HepG2 (cell line): ENCODE results near the gene C11orf86. TPM values are rescaled to one million over a fixed set of nuclear protein-coding genes. Genes with fewer than 3 reads are reported as not detected.

Source experiments
- ATAC-seq: fragments of 200-7000 bp; cut with Tn5 transposase; 3 replicates; pipeline ENCODE4 v1.9.1; 2020; ENCODE audit warnings: mild to moderate bottlenecking, moderate library complexity
- BruUV-seq: library from RNA; stranded (reverse); fragments of 400-500 nt; replicated peaks from 2 replicates; lab custom pipeline; 2021; lab: Mats Ljungman, UMichigan
- CTCF ChIA-PET: fragments of 300-600 bp; formaldehyde crosslinking; extraction: SDS; loops from one replicate; lab custom pipeline; 2021; ENCODE audit warnings: low total read pairs, inconsistent platforms, low intra/inter-chr PET ratio; lab: Yijun Ruan, JAX
- POLR2A ChIA-PET: fragments of 350-600 bp; sonication (Branson Sonifier 250); formaldehyde crosslinking; loops from one replicate; lab custom pipeline; 2020; ENCODE audit warnings: antibody characterized with exemption, inconsistent platforms; lab: Yijun Ruan, JAX
- DNase-seq: peaks from one replicate; pipeline ENCODE4 v3.0.0-alpha.2; 2015; ENCODE audit warnings: low spot score
- FAIRE-seq: peaks from 3 replicates; lab custom pipeline; 2011; peaks lifted over from hg19 to GRCh38; lab: Jason Lieb, UNC
- H2AFZ ChIP-seq: one replicate; pipeline ENCODE4 v1.6.1; 2011; ENCODE audit warnings: low read length, inconsistent platforms
- H3K27ac ChIP-seq: fragments of 300-600 bp; 3 replicates; pipeline ENCODE4 v1.8.0; 2011; ENCODE audit warnings: mixed run types, mild to moderate bottlenecking, mixed read lengths, low read length, inconsistent platforms; ENCODE audit not compliant: insufficient read depth; ENCODE audit errors: extremely low read length
- H3K27me3 ChIP-seq, 2 experiments: fragments of 200-600 bp in 1 of 2; 2 replicates in 1 of 2; 3 replicates in 1 of 2; pipeline versions ENCODE4 v1.6.0 to v1.8.0; 2011; ENCODE audit warnings: low read length in 2 of 2, mild to moderate bottlenecking in 2 of 2, moderate library complexity in 2 of 2, inconsistent platforms in 1 of 2; ENCODE audit not compliant: insufficient read depth in 2 of 2, control insufficient read depth in 1 of 2
- H3K36me3 ChIP-seq, 2 experiments: fragments of 200-600 bp in 1 of 2; replicated peaks in 1 of 2; 2 replicates in 1 of 2; 3 replicates in 1 of 2; pipeline versions ENCODE4 v1.5.1 to v1.8.0; 2011; ENCODE audit warnings: low read length in 2 of 2, inconsistent platforms in 1 of 2; ENCODE audit not compliant: insufficient read depth in 2 of 2, control insufficient read depth in 1 of 2
- H3K4me1 ChIP-seq: 2 replicates; pipeline ENCODE4 v1.5.1; 2012; ENCODE audit warnings: low read length, inconsistent platforms; ENCODE audit not compliant: insufficient read depth
- H3K4me2 ChIP-seq: 2 replicates; pipeline ENCODE4 v1.6.0; 2011; ENCODE audit warnings: low read depth, low read length, inconsistent platforms
- H3K4me3 ChIP-seq, 3 experiments: fragments of 200-600 bp in 1 of 3; sonication (generic), shearing (Covaris generic) in 1 of 3; replicated peaks in 1 of 3; 2 replicates each; pipeline ENCODE4 v1.5.1; 2011 to 2016; ENCODE audit warnings: low read length in 3 of 3, inconsistent platforms in 2 of 3, low read depth in 2 of 3, mild to moderate bottlenecking in 2 of 3, control low read depth in 1 of 3, mixed read lengths in 1 of 3; ENCODE audit not compliant: insufficient read depth in 1 of 3
- H3K79me2 ChIP-seq: one replicate; pipeline ENCODE4 v1.6.1; 2011; ENCODE audit warnings: low read length, inconsistent platforms; ENCODE audit not compliant: insufficient read depth
- H3K9ac ChIP-seq: 2 replicates; pipeline ENCODE4 v1.6.0; 2011; ENCODE audit warnings: mild to moderate bottlenecking, low read depth, low read length, inconsistent platforms; ENCODE audit not compliant: insufficient read depth
- H3K9me3 ChIP-seq: 2 replicates; pipeline ENCODE4 v1.5.1; 2012; ENCODE audit warnings: mild to moderate bottlenecking, low read length
- H4K20me1 ChIP-seq: 2 replicates; pipeline ENCODE4 v1.6.0; 2011; ENCODE audit warnings: inconsistent platforms, mild to moderate bottlenecking, low read length, moderate library complexity; ENCODE audit not compliant: insufficient read depth
- DMAP1 ChIP-seq: IDR thresholded peaks from 2 replicates; pipeline ENCODE4 v1.6.1; 2016
- ESRRA ChIP-seq: sonication (generic); formaldehyde crosslinking; IDR thresholded peaks from 2 replicates; pipeline ENCODE4 v1.5.1; 2020; ENCODE audit warnings: mild to moderate bottlenecking, low read depth, missing genetic modification reagents
- NCOA1 ChIP-seq: sonication (generic); formaldehyde crosslinking; IDR thresholded peaks from 2 replicates; pipeline ENCODE4 v1.9.0; 2021; ENCODE audit warnings: missing genetic modification reagents
- ZKSCAN8 ChIP-seq: IDR thresholded peaks from 2 replicates; pipeline ENCODE4 v1.6.1; 2016; ENCODE audit warnings: borderline replicate concordance, missing genetic modification reagents, missing compliant biosample characterization
- ZNF629 ChIP-seq: sonication (generic); formaldehyde crosslinking; conservative IDR thresholded peaks from 2 replicates; pipeline ENCODE4 v1.5.0; 2020; ENCODE audit warnings: missing genetic modification reagents
- ZNF768 ChIP-seq: sonication (generic); formaldehyde crosslinking; IDR thresholded peaks from 2 replicates; pipeline ENCODE4 v1.4.0; 2020; ENCODE audit warnings: missing genetic modification reagents
- WGBS: methylation state at CpG from one replicate; pipeline ENCODE4 v1.1.6; 2017; ENCODE audit warnings: low lambda C conversion rate; 5-methylcytosine and 5-hydroxymethylcytosine counted together
- in situ Hi-C: cut with HindIII; loops from 2 replicates; pipeline ENCODE4 v1.10.0; 2017; ENCODE audit warnings: low pct_unique_long_range_greater_than_20kb; ENCODE audit not compliant: extremely low pct_ligation_motif_present
- intact Hi-C: fragments of 100-400 bp; cut with micrococcal nuclease; formaldehyde crosslinking; loops from one replicate; pipeline ENCODE4 v1.10.0; 2022; ENCODE audit not compliant: unreplicated experiment
- polyA plus RNA-seq, 8 experiments: library from polyadenylated mRNA; depleted of rRNA in 3 of 8; stranded (reverse) in 7 of 8; unstranded in 1 of 8; fragments of >200 nt; fragmentation: Illumina TruSeq in 4 of 8; extraction: Trizol in 4 of 8; gene quantifications; 2 replicates each; pipeline versions ENCODE4 v1.2.1 to v1.2.3, GENCODE V29; 2011 to 2016; ENCODE audit warnings: low read depth in 4 of 8, missing spikeins in 1 of 8, mixed read lengths in 1 of 8; ENCODE audit not compliant: insufficient read depth in 1 of 8
- total RNA-seq, 5 experiments: library from RNA; depleted of rRNA; stranded (reverse); fragments of >200 nt; fragmentation: Illumina TruSeq; extraction: Trizol; gene quantifications; 2 replicates each; pipeline ENCODE4 v1.2.3, GENCODE V29; 2016; ENCODE audit warnings: low read depth in 1 of 5
- TF ChIP-seq, protein P1 (sequence below): sonication (generic); formaldehyde crosslinking; IDR thresholded peaks from 2 replicates; pipeline ENCODE4 v1.5.1; 2020; ENCODE audit warnings: mild to moderate bottlenecking, missing genetic modification reagents, borderline replicate concordance
- TF ChIP-seq, protein P2 (sequence below): sonication (generic); formaldehyde crosslinking; IDR thresholded peaks from 2 replicates; pipeline ENCODE4 v1.5.0; 2020; ENCODE audit warnings: mild to moderate bottlenecking, missing genetic modification reagents
- TF ChIP-seq, protein P3 (sequence below): sonication (generic); formaldehyde crosslinking; IDR thresholded peaks from 2 replicates; pipeline ENCODE4 v1.5.0; 2020; ENCODE audit warnings: mild to moderate bottlenecking, missing genetic modification reagents, moderate library complexity

Gene C11orf86
- total and polyA plus RNA-seq, 2 of the 13 experiments (the other 11 are each of a cell fraction or from before 2014, with no cell fraction given): 0.11 to 0.18 TPM

DNA sequence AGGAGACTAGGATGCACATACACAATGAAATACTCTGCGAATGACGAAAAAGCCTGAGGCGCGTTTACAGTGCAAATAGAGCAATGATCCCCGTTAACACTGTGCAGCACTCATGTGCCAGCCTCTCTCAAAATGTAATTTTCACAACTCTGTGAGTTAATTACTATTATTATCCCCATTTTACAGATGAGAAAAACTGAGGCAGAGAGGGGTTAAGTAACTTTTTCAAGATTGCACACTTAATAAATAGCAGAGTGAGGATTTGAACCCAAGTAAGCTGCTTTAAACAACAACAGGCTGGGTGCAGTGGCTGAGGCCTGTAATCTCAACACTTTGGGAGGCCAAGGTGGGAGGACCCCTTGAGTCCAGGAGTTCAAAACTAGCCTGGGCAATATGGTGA, 26.2 kb downstream of the C11orf86 start:
- Histone ChIP-seq H3K4me1 (peaks cover 52% of the 10 kb centered on the region), H3K27ac (no peak overlapping the region), H3K4me3 (no peak overlapping the region), H2AFZ (no peak overlapping the region), H3K27me3 (no peaks in the 10 kb centered on the region), H3K4me2 (no peak overlapping the region), H3K9ac (no peak overlapping the region), H3K79me2 (no peaks in the 10 kb centered on the region), H4K20me1 (no peaks in the 10 kb centered on the region), H3K9me3 (no peaks in the 10 kb centered on the region), H3K36me3 (no peaks in the 10 kb centered on the region)
- in situ Hi-C loops (no loop called here), intact Hi-C loops (no loop called here)
- BruUV-seq: no TSS peak
- ATAC-seq: no peak
- ChIA-PET POLR2A (no interaction called here), CTCF (no interaction called here)
- TF ChIP-seq NCOA1 (no peak), ZNF629 (CRISPR knock-in tag) (peak; percentile 76)
- DNase-seq: no peak
- FAIRE-seq: no peak
- WGBS: 21% methylated on average over 5 of the region's 5 CpGs

DNA sequence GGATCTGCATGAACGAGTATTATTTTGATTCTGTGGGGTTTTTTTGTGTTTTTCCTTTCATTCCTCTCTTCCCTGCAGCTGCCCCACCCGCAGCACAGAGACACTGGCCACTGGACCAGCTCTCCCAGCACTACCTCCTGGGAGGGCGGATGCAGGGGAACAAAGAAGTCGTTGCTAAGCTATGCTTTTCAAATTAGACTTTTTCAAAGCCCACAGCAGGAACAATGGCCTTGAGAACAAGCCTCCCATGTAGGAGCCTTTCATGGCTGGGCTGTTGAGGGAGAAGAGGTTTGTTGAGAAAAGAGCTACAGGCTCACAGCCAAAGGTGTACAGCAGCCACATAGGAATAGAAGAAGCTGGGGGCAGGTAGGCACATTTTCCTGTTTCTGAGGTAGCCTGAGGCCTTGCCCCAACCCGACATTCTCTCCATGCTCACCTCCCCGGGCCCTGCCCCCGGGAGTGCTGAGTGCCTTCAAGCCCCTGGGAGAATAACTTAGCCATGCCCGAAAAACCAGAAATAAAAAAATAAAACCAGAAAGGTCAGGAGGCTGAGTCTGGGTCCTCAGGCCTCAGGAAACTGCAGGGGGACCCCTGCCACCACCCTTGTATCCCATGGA, 27.3 kb downstream of the C11orf86 start:
- no peak overlapping the region for H2AFZ ChIP-seq
- peaks cover 46% of the 10 kb centered on the region for H3K4me1 ChIP-seq
- H3K9ac ChIP-seq: no peak overlapping the region
- in situ Hi-C loops: no loop called here
- no TSS peak for BruUV-seq
- H3K4me2 ChIP-seq: peak overlapping the region; percentile 67
- FAIRE-seq (no peak), ATAC-seq (peak; percentile 50), DNase-seq (no peak)
- H3K4me3 ChIP-seq: peak overlapping the region in 1 of 3 experiments; percentile 36; a peak in 1 of 6 replicates
- no peaks in the 10 kb centered on the region for H4K20me1 ChIP-seq
- intact Hi-C loops: no loop called here
- H3K36me3 ChIP-seq: no peaks in the 10 kb centered on the region
- H3K27me3 ChIP-seq: no peaks in the 10 kb centered on the region
- 22% methylated on average over 8 of the region's 8 CpGs for WGBS
- H3K9me3 ChIP-seq: no peaks in the 10 kb centered on the region
- no peaks in the 10 kb centered on the region for H3K79me2 ChIP-seq
- POLR2A ChIA-PET: interaction anchor here (1.0 kb wide), 1 partner anchor 11 kb away, joined by 3 read pairs; no protein-coding TSS in a partner anchor
- H3K27ac ChIP-seq: no peak overlapping the region
- CTCF ChIA-PET: no interaction called here
- TF ChIP-seq, protein P1, sequence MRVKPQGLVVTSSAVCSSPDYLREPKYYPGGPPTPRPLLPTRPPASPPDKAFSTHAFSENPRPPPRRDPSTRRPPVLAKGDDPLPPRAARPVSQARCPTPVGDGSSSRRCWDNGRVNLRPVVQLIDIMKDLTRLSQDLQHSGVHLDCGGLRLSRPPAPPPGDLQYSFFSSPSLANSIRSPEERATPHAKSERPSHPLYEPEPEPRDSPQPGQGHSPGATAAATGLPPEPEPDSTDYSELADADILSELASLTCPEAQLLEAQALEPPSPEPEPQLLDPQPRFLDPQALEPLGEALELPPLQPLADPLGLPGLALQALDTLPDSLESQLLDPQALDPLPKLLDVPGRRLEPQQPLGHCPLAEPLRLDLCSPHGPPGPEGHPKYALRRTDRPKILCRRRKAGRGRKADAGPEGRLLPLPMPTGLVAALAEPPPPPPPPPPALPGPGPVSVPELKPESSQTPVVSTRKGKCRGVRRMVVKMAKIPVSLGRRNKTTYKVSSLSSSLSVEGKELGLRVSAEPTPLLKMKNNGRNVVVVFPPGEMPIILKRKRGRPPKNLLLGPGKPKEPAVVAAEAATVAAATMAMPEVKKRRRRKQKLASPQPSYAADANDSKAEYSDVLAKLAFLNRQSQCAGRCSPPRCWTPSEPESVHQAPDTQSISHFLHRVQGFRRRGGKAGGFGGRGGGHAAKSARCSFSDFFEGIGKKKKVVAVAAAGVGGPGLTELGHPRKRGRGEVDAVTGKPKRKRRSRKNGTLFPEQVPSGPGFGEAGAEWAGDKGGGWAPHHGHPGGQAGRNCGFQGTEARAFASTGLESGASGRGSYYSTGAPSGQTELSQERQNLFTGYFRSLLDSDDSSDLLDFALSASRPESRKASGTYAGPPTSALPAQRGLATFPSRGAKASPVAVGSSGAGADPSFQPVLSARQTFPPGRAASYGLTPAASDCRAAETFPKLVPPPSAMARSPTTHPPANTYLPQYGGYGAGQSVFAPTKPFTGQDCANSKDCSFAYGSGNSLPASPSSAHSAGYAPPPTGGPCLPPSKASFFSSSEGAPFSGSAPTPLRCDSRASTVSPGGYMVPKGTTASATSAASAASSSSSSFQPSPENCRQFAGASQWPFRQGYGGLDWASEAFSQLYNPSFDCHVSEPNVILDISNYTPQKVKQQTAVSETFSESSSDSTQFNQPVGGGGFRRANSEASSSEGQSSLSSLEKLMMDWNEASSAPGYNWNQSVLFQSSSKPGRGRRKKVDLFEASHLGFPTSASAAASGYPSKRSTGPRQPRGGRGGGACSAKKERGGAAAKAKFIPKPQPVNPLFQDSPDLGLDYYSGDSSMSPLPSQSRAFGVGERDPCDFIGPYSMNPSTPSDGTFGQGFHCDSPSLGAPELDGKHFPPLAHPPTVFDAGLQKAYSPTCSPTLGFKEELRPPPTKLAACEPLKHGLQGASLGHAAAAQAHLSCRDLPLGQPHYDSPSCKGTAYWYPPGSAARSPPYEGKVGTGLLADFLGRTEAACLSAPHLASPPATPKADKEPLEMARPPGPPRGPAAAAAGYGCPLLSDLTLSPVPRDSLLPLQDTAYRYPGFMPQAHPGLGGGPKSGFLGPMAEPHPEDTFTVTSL (CRISPR knock-in tag): no peak
- TF ChIP-seq ZKSCAN8 (no peak), DMAP1 (CRISPR knock-in tag) (no peak), ZNF768 (peak; percentile 67; the same call in 1 of the 2 replicates), ESRRA (CRISPR knock-in tag) (no peak)
- TF ChIP-seq, protein P2, sequence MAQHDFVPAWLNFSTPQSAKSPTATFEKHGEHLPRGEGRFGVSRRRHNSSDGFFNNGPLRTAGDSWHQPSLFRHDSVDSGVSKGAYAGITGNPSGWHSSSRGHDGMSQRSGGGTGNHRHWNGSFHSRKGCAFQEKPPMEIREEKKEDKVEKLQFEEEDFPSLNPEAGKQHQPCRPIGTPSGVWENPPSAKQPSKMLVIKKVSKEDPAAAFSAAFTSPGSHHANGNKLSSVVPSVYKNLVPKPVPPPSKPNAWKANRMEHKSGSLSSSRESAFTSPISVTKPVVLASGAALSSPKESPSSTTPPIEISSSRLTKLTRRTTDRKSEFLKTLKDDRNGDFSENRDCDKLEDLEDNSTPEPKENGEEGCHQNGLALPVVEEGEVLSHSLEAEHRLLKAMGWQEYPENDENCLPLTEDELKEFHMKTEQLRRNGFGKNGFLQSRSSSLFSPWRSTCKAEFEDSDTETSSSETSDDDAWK: no peak
- TF ChIP-seq, protein P3, sequence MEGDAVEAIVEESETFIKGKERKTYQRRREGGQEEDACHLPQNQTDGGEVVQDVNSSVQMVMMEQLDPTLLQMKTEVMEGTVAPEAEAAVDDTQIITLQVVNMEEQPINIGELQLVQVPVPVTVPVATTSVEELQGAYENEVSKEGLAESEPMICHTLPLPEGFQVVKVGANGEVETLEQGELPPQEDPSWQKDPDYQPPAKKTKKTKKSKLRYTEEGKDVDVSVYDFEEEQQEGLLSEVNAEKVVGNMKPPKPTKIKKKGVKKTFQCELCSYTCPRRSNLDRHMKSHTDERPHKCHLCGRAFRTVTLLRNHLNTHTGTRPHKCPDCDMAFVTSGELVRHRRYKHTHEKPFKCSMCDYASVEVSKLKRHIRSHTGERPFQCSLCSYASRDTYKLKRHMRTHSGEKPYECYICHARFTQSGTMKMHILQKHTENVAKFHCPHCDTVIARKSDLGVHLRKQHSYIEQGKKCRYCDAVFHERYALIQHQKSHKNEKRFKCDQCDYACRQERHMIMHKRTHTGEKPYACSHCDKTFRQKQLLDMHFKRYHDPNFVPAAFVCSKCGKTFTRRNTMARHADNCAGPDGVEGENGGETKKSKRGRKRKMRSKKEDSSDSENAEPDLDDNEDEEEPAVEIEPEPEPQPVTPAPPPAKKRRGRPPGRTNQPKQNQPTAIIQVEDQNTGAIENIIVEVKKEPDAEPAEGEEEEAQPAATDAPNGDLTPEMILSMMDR (CRISPR knock-in tag): no peak
